WERI-Rb-1 (cell line): ENCODE results near the gene MYORG.

Source experiments
- DNase-seq: peaks from one replicate; pipeline ENCODE4 v3.0.0-alpha.2; 2020
- H3K27ac ChIP-seq: fragments of 250-450 bp; sonication (Bioruptor Pico); 2 replicates; pipeline ENCODE4 v1.5.1; 2020; ENCODE audit warnings: mild to moderate bottlenecking, moderate library complexity
- H3K27me3 ChIP-seq: fragments of 250-450 bp; sonication (Bioruptor Pico); 2 replicates; pipeline ENCODE4 v1.5.1; 2021; ENCODE audit warnings: mild to moderate bottlenecking, low read depth, moderate library complexity; ENCODE audit not compliant: insufficient read depth, severe bottlenecking
- H3K36me3 ChIP-seq: fragments of 250-450 bp; sonication (Bioruptor Pico); 2 replicates; pipeline ENCODE4 v1.5.1; 2020; ENCODE audit warnings: mild to moderate bottlenecking, moderate library complexity
- H3K4me3 ChIP-seq: 2 replicates; pipeline ENCODE4 v1.5.1; 2011; ENCODE audit warnings: low read depth, mild to moderate bottlenecking, control low read depth, low read length
- H3K9me3 ChIP-seq: fragments of 250-450 bp; sonication (Bioruptor Pico); 2 replicates; pipeline ENCODE4 v1.5.1; 2021; ENCODE audit warnings: mild to moderate bottlenecking, moderate library complexity; ENCODE audit not compliant: severe bottlenecking
- TF ChIP-seq, protein P1 (sequence below): IDR thresholded peaks from 2 replicates; pipeline ENCODE4 v1.5.1; 2011; ENCODE audit warnings: low read depth, mild to moderate bottlenecking, control low read depth, inconsistent platforms, low read length

MYORG gene

DNA sequence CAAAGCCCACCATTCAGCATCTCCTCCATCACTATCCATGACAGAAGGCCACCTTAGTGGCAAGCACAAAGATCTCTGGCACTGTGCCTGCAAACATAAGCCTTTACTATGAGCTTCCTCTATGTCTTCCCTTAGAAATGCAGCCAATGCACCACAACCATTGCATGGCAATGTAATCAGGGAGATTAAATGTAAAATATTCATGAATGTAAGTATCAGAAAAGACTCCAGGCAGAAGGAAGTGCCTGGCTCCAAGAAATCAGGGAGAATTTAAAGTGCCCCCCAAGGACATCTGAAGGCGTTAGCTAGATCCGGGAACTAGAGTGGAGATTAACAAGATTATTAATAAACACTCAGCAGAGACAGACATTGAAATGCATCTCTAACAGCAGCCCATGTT lies 32.5 kb upstream of the MYORG start:
- no peaks in the 10 kb centered on the region for H3K27me3 ChIP-seq
- H3K36me3 ChIP-seq, result no peaks in the 10 kb centered on the region
- no peak overlapping the region for H3K27ac ChIP-seq
- no peak for DNase-seq
- no peaks in the 10 kb centered on the region for H3K9me3 ChIP-seq
- TF ChIP-seq, protein P1, sequence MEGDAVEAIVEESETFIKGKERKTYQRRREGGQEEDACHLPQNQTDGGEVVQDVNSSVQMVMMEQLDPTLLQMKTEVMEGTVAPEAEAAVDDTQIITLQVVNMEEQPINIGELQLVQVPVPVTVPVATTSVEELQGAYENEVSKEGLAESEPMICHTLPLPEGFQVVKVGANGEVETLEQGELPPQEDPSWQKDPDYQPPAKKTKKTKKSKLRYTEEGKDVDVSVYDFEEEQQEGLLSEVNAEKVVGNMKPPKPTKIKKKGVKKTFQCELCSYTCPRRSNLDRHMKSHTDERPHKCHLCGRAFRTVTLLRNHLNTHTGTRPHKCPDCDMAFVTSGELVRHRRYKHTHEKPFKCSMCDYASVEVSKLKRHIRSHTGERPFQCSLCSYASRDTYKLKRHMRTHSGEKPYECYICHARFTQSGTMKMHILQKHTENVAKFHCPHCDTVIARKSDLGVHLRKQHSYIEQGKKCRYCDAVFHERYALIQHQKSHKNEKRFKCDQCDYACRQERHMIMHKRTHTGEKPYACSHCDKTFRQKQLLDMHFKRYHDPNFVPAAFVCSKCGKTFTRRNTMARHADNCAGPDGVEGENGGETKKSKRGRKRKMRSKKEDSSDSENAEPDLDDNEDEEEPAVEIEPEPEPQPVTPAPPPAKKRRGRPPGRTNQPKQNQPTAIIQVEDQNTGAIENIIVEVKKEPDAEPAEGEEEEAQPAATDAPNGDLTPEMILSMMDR, result no peak
- H3K4me3 ChIP-seq, result no peak overlapping the region

DNA sequence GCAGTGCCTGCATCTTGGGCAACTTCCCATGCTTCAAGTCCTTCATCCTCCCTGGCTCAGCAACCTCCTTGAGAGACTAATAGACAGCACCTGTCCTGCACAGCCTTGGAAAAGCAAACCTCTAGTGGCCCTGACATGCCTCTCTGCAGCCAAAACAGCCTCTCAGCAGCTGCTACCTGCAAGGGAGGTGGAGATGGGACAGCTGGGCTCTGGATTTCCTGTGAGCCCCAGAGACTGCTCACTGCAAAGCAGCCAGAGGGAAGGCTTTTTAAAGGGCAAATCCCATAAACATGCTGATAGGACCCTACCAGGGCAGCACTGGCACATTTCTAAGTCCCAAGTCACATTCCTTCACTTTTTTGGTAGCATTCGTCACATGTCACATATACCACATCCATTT lies 31.5 kb upstream of the MYORG start:
- H3K27ac ChIP-seq, result no peak overlapping the region
- H3K36me3 ChIP-seq, result peaks cover 5% of the 10 kb centered on the region
- no peak for DNase-seq
- no peaks in the 10 kb centered on the region for H3K27me3 ChIP-seq
- no peaks in the 10 kb centered on the region for H3K9me3 ChIP-seq
- H3K4me3 ChIP-seq, result no peak overlapping the region
- TF ChIP-seq, protein P1, result no peak

- Histone ChIP-seq H3K36me3 (peaks cover 9% of the 10 kb centered on the region), H3K27me3 (no peaks in the 10 kb centered on the region), H3K4me3 (no peak overlapping the region), H3K9me3 (no peaks in the 10 kb centered on the region), H3K27ac (no peak overlapping the region)
- no peak for DNase-seq
- TF ChIP-seq, protein P1, result no peak
These were observed 29.5 kb upstream of the MYORG start for GRCh38 chr9:34406219-34406618.

GRCh38 chr9:34405719-34406118 lies 29.0 kb upstream of the MYORG start:
- no peak overlapping the region for H3K27ac ChIP-seq
- peaks cover 9% of the 10 kb centered on the region for H3K36me3 ChIP-seq
- no peak overlapping the region for H3K4me3 ChIP-seq
- no peaks in the 10 kb centered on the region for H3K9me3 ChIP-seq
- no peak for DNase-seq
- TF ChIP-seq, protein P1, result no peak
- H3K27me3 ChIP-seq, result no peaks in the 10 kb centered on the region

- peak; percentile 79 for DNase-seq
- Histone ChIP-seq H3K27ac (no peak overlapping the region), H3K4me3 (no peak overlapping the region), H3K36me3 (peaks cover 9% of the 10 kb centered on the region), H3K27me3 (no peaks in the 10 kb centered on the region), H3K9me3 (no peaks in the 10 kb centered on the region)
- TF ChIP-seq, protein P1, result peak; percentile 79
These were observed 27.1 kb upstream of the MYORG start for GRCh38 chr9:34403554-34404380.
